ENCODE data around the gene FSCN2.
A peak's percentile ranks its signal among the peaks of the same experiment; 100 is the strongest.

Gene FSCN2

DNA sequence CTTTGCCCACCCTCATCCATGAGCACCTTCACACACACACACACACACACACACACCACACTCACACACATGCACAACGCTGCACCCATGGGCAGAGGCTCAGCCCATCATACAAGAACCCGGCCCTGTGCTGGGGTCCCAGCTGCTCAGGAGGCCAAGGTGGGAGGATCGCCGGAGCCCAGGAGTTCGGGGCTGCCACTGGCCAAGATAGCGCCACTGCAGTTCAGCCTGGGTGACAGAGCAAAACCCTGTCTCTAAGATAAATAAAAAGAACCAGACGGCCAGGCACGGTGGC is 3.4 kb upstream of the FSCN2 start:
- Histone ChIP-seq H2AFZ (no peak overlapping the region), H3K27ac (no peak overlapping the region), H3K27me3 (ENCODE audit: control insufficient read depth, insufficient read depth, low read length) (no peaks in the 10 kb centered on the region), H3K79me2 (peaks cover 3% of the 10 kb centered on the region), H3K4me2 (ENCODE audit: low read length) (no peak overlapping the region), H3K9me3 (ENCODE audit: control insufficient read depth, low read length) (no peaks in the 10 kb centered on the region), H3K36me3 (ENCODE audit: control insufficient read depth, insufficient read depth, low read length) (no peaks in the 10 kb centered on the region), H3K4me3 (ENCODE audit: low read depth, low read length) (no peak overlapping the region), H3K9ac (no peak overlapping the region), H3K4me1 (peaks cover 11% of the 10 kb centered on the region)
- TF ChIP-seq, protein P1, sequence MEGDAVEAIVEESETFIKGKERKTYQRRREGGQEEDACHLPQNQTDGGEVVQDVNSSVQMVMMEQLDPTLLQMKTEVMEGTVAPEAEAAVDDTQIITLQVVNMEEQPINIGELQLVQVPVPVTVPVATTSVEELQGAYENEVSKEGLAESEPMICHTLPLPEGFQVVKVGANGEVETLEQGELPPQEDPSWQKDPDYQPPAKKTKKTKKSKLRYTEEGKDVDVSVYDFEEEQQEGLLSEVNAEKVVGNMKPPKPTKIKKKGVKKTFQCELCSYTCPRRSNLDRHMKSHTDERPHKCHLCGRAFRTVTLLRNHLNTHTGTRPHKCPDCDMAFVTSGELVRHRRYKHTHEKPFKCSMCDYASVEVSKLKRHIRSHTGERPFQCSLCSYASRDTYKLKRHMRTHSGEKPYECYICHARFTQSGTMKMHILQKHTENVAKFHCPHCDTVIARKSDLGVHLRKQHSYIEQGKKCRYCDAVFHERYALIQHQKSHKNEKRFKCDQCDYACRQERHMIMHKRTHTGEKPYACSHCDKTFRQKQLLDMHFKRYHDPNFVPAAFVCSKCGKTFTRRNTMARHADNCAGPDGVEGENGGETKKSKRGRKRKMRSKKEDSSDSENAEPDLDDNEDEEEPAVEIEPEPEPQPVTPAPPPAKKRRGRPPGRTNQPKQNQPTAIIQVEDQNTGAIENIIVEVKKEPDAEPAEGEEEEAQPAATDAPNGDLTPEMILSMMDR (IDR thresholded peaks at IDR 0.05), result no peak

DNA sequence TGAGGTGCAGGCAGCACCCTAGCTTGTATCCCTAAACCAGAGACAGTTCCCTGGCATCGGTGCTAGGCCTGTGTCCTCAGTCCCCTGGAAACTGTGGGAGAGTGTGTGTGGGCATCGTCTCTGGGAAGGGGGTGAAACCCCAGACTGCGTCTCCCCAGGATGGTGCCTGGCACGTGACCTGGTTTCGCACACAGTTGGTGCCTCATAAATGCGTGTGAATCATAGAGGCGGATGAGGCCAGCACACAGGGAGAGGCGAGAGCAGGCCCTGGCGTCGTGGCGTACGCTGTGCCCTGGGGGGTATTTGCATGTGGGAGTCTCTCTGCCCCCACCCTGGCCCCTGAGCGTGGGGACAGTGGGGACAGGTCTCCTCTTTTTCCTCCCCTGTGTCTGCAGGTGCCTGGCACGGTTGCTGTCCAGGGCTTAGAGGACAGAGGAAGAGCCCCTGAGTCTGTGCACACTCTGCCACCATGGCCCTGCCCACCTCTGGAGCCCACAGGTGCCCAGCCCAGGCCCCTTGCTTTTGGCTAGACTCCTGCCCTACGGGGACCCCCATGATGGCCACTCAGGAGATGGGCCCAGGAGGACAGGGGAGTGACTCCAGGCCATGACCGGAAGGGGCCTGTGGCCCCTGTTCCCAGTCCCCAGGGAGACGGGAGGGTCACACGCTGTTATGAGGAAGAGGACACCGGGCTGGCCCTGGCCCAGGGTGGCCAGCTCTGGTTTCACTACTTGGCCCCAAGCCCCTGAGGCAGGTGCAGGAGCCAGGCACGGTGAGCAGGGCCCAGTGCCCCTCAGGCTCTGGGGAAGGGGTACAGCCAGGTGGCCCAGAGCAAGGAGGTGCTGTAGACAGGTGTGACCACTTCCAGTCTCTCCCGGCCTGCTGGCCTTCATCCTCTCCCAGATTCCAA is 1.3 kb upstream of the FSCN2 start:
- H3K9me3 ChIP-seq (ENCODE audit: control insufficient read depth, low read length), result no peaks in the 10 kb centered on the region
- H3K27me3 ChIP-seq (ENCODE audit: control insufficient read depth, insufficient read depth, low read length), result no peaks in the 10 kb centered on the region
- H3K4me1 ChIP-seq, result peaks cover 7% of the 10 kb centered on the region
- H3K27ac ChIP-seq, result peak overlapping the region; percentile 27
- peaks cover 3% of the 10 kb centered on the region for H3K79me2 ChIP-seq
- no peaks in the 10 kb centered on the region for H3K36me3 ChIP-seq (ENCODE audit: control insufficient read depth, insufficient read depth, low read length)
- no peak overlapping the region for H3K4me3 ChIP-seq (ENCODE audit: low read depth, low read length)
- H3K9ac ChIP-seq, result no peak overlapping the region
- H3K4me2 ChIP-seq (ENCODE audit: low read length), result no peak overlapping the region
- H2AFZ ChIP-seq, result peak overlapping the region; percentile 66
- TF ChIP-seq, protein P1 (IDR thresholded peaks at IDR 0.05), result no peak

DNA sequence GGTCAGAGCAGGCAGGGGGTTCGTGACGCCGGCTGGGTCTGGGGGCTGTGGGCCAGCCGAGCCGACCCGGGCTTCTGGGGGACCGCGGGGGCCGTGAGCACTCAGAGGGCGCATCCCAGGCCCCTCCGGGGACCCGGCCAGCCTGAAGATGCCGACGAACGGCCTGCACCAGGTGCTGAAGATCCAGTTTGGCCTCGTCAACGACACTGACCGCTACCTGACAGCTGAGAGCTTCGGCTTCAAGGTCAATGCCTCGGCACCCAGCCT is 140 bp downstream of the FSCN2 start:
- Histone ChIP-seq H3K79me2 (no peaks in the 10 kb centered on the region), H3K4me2 (ENCODE audit: low read length) (no peak overlapping the region), H3K27me3 (ENCODE audit: control insufficient read depth, insufficient read depth, low read length) (no peaks in the 10 kb centered on the region), H3K27ac (no peak overlapping the region), H3K4me1 (peaks cover 7% of the 10 kb centered on the region), H3K36me3 (ENCODE audit: control insufficient read depth, insufficient read depth, low read length) (no peaks in the 10 kb centered on the region), H3K9ac (no peak overlapping the region), H3K9me3 (ENCODE audit: control insufficient read depth, low read length) (no peaks in the 10 kb centered on the region), H2AFZ (no peak overlapping the region), H3K4me3 (ENCODE audit: low read depth, low read length) (no peak overlapping the region)
- TF ChIP-seq, protein P1 (IDR thresholded peaks at IDR 0.05), result no peak

DNA sequence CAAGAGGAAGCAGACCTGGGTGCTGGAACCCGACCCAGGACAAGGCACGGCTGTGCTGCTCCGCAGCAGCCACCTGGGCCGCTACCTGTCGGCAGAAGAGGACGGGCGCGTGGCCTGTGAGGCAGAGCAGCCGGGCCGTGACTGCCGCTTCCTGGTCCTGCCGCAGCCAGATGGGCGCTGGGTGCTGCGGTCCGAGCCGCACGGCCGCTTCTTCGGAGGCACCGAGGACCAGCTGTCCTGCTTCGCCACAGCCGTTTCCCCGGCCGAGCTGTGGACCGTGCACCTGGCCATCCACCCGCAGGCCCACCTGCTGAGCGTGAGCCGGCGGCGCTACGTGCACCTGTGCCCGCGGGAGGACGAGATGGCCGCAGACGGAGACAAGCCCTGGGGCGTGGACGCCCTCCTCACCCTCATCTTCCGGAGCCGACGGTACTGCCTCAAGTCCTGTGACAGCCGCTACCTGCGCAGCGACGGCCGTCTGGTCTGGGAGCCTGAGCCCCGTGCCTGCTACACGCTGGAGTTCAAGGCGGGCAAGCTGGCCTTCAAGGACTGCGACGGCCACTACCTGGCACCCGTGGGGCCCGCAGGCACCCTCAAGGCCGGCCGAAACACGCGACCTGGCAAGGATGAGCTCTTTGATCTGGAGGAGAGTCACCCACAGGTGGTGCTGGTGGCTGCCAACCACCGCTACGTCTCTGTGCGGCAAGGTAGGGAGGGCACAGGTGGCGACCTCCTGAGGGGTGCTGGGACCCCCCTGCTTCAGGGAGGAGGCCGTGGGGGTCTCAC is 667 bp downstream of the FSCN2 start:
- Histone ChIP-seq H3K4me2 (ENCODE audit: low read length) (no peak overlapping the region), H2AFZ (no peak overlapping the region), H3K27ac (no peak overlapping the region), H3K4me3 (ENCODE audit: low read depth, low read length) (no peak overlapping the region), H3K36me3 (ENCODE audit: control insufficient read depth, insufficient read depth, low read length) (no peaks in the 10 kb centered on the region), H3K9ac (no peak overlapping the region), H3K9me3 (ENCODE audit: control insufficient read depth, low read length) (no peaks in the 10 kb centered on the region), H3K4me1 (peaks cover 7% of the 10 kb centered on the region), H3K79me2 (no peaks in the 10 kb centered on the region), H3K27me3 (ENCODE audit: control insufficient read depth, insufficient read depth, low read length) (no peaks in the 10 kb centered on the region)
- TF ChIP-seq, protein P1 (IDR thresholded peaks at IDR 0.05), result no peak

All from parathyroid adenoma (tissue), 2 donors.